ENCODE data around the gene DDX20. TPM values are rescaled to one million over a fixed set of nuclear protein-coding genes. Genes with fewer than 3 reads are reported as not detected.

DDX20 gene
- polyA plus RNA-seq, 3 donors from 2014 or later: 4.1 to 12.3 (median 7.2) TPM

- no peak overlapping the region for H3K4me3 Mint-ChIP-seq
These were observed 9.8 kb upstream of the DDX20 start for GRCh38 chr1:111745675-111746613.

GRCh38 chr1:111746614-111746999 is 9.1 kb upstream of the DDX20 start:
- DNase-seq: no peak
- H3K27me3 Mint-ChIP-seq (ENCODE audit: low read depth in 3 of 3): peaks cover 3 to 9% (median 5%) of the 10 kb centered on the region in 3 donors
- no peaks in the 10 kb centered on the region for H3K9me3 Mint-ChIP-seq
- no peak overlapping the region for H3K27ac Mint-ChIP-seq
- no peak overlapping the region for H3K4me3 Mint-ChIP-seq
- no peaks in the 10 kb centered on the region for H3K36me3 Mint-ChIP-seq
- H3K4me1 Mint-ChIP-seq: peaks cover 0 to 2% of the 10 kb centered on the region in 2 donors

More at GRCh38 chr1:111745675-111746613, 9.8 kb upstream of the DDX20 start:
- Mint-ChIP-seq H3K36me3 (no peaks in the 10 kb centered on the region), H3K27ac (no peak overlapping the region), H3K27me3 (ENCODE audit: low read depth in 3 of 3) (peaks cover 4 to 14% (median 8%) of the 10 kb centered on the region in 3 donors), H3K9me3 (no peaks in the 10 kb centered on the region), H3K4me1 (peaks cover 0 to 3% of the 10 kb centered on the region in 2 donors)
- no peak for DNase-seq

- no peak overlapping the region for H3K4me3 Mint-ChIP-seq
- H3K9me3 Mint-ChIP-seq: no peaks in the 10 kb centered on the region
- DNase-seq: peak; percentile 45 to 56 (median 54)
These were observed 8.4 kb upstream of the DDX20 start for GRCh38 chr1:111747282-111747734.

GRCh38 chr1:111747947-111748346 is 7.8 kb upstream of the DDX20 start:
- peak overlapping the region in 1 of 6 donors; percentile 9 for H3K27ac Mint-ChIP-seq

More at GRCh38 chr1:111747282-111747734, 8.4 kb upstream of the DDX20 start:
- Mint-ChIP-seq H3K4me1 (peaks cover 0 to 2% of the 10 kb centered on the region in 2 donors), H3K27ac (peak overlapping the region in 1 of 6 donors; percentile 10), H3K27me3 (ENCODE audit: low read depth in 3 of 3) (peaks cover 2 to 5% (median 3%) of the 10 kb centered on the region in 3 donors), H3K36me3 (no peaks in the 10 kb centered on the region)

GRCh38 chr1:111749628-111750027 is 6.1 kb upstream of the DDX20 start:
- Mint-ChIP-seq H3K9me3 (no peaks in the 10 kb centered on the region), H3K4me3 (no peak overlapping the region), H3K27ac (no peak overlapping the region), H3K36me3 (no peaks in the 10 kb centered on the region), H3K27me3 (ENCODE audit: low read depth in 3 of 3) (peaks cover 2 to 3% (median 2%) of the 10 kb centered on the region in 3 donors), H3K4me1 (peaks cover 3 to 4% of the 10 kb centered on the region in 2 donors)
- DNase-seq: no peak

More at GRCh38 chr1:111747947-111748346, 7.8 kb upstream of the DDX20 start:
- Mint-ChIP-seq H3K4me3 (no peak overlapping the region), H3K36me3 (no peaks in the 10 kb centered on the region), H3K27me3 (ENCODE audit: low read depth in 3 of 3) (peaks cover 2 to 3% (median 3%) of the 10 kb centered on the region in 3 donors), H3K4me1 (peaks cover 0 to 2% of the 10 kb centered on the region in 2 donors), H3K9me3 (no peaks in the 10 kb centered on the region)
- DNase-seq: no peak

- H3K4me3 Mint-ChIP-seq: no peak overlapping the region
- peaks cover 13 to 14% of the 10 kb centered on the region in 2 donors for H3K4me1 Mint-ChIP-seq
- peaks cover 4 to 9% (median 9%) of the 10 kb centered on the region in 3 donors for H3K27me3 Mint-ChIP-seq (ENCODE audit: low read depth in 3 of 3)
- no peaks in the 10 kb centered on the region for H3K36me3 Mint-ChIP-seq
- no peaks in the 10 kb centered on the region for H3K9me3 Mint-ChIP-seq
- H3K27ac Mint-ChIP-seq: peak overlapping the region in 1 of 6 donors; percentile 54
- DNase-seq: no peak
These were observed 4.8 kb upstream of the DDX20 start for GRCh38 chr1:111750856-111751255.

- H3K9me3 Mint-ChIP-seq: no peaks in the 10 kb centered on the region
- H3K4me3 Mint-ChIP-seq: no peak overlapping the region
- peaks cover 4 to 9% (median 9%) of the 10 kb centered on the region in 3 donors for H3K27me3 Mint-ChIP-seq (ENCODE audit: low read depth in 3 of 3)
- H3K36me3 Mint-ChIP-seq: no peaks in the 10 kb centered on the region
- H3K4me1 Mint-ChIP-seq: peaks cover 22 to 23% of the 10 kb centered on the region in 2 donors
- peak overlapping the region in 5 of 6 donors; percentile 14 to 70 (median 54) for H3K27ac Mint-ChIP-seq
- no peak for DNase-seq
These were observed 3.7 kb upstream of the DDX20 start for GRCh38 chr1:111751906-111752575.

GRCh38 chr1:111754984-111755330 is 744 bp upstream of the DDX20 start:
- H3K36me3 Mint-ChIP-seq: peaks cover 3 to 12% (median 6%) of the 10 kb centered on the region in 3 donors
- no peak for DNase-seq
- peak overlapping the region; percentile 96 to 99 (median 98) for H3K27ac Mint-ChIP-seq
- peak overlapping the region; percentile 85 to 100 (median 99) for H3K4me3 Mint-ChIP-seq
- no peaks in the 10 kb centered on the region for H3K9me3 Mint-ChIP-seq
- peaks cover 29 to 41% of the 10 kb centered on the region in 2 donors for H3K4me1 Mint-ChIP-seq
- H3K27me3 Mint-ChIP-seq (ENCODE audit: low read depth in 3 of 3): peaks cover 2 to 9% (median 9%) of the 10 kb centered on the region in 3 donors

GRCh38 chr1:111756124-111756513 is 418 bp downstream of the DDX20 start:
- DNase-seq: no peak
- H3K36me3 Mint-ChIP-seq: peaks cover 3 to 14% (median 14%) of the 10 kb centered on the region in 3 donors
- H3K27ac Mint-ChIP-seq: peak overlapping the region; percentile 84 to 100 (median 96)
- H3K4me1 Mint-ChIP-seq: peaks cover 29 to 44% of the 10 kb centered on the region in 2 donors
- peaks cover 2 to 11% (median 9%) of the 10 kb centered on the region in 3 donors for H3K27me3 Mint-ChIP-seq (ENCODE audit: low read depth in 3 of 3)
- H3K9me3 Mint-ChIP-seq: no peaks in the 10 kb centered on the region
- H3K4me3 Mint-ChIP-seq: peak overlapping the region; percentile 85 to 100 (median 99)

GRCh38 chr1:111758373-111758772 is 2.7 kb downstream of the DDX20 start:
- Mint-ChIP-seq H3K27me3 (ENCODE audit: low read depth in 3 of 3) (peaks cover 2 to 9% (median 9%) of the 10 kb centered on the region in 3 donors), H3K4me3 (peak overlapping the region in 3 of 5 donors; percentile 23 to 56 (median 33)), H3K9me3 (no peaks in the 10 kb centered on the region), H3K27ac (peak overlapping the region in 4 of 6 donors; percentile 5 to 68 (median 28)), H3K4me1 (peaks cover 29 to 44% of the 10 kb centered on the region in 2 donors), H3K36me3 (peaks cover 12 to 26% (median 23%) of the 10 kb centered on the region in 3 donors)
- no peak for DNase-seq

- Mint-ChIP-seq H3K36me3 (peaks cover 21 to 53% (median 34%) of the 10 kb centered on the region in 3 donors), H3K9me3 (no peaks in the 10 kb centered on the region), H3K27ac (no peak overlapping the region), H3K4me1 (peaks cover 12 to 25% of the 10 kb centered on the region in 2 donors), H3K4me3 (no peak overlapping the region), H3K27me3 (ENCODE audit: low read depth in 3 of 3) (peaks cover 0 to 2% (median 0%) of the 10 kb centered on the region in 3 donors)
- no peak for DNase-seq
These were observed 6.0 kb downstream of the DDX20 start for GRCh38 chr1:111761717-111762116.

GRCh38 chr1:111762332-111762731 is 6.6 kb downstream of the DDX20 start:
- peaks cover 21 to 55% (median 39%) of the 10 kb centered on the region in 3 donors for H3K36me3 Mint-ChIP-seq
- peaks cover 0 to 2% (median 0%) of the 10 kb centered on the region in 3 donors for H3K27me3 Mint-ChIP-seq (ENCODE audit: low read depth in 3 of 3)
- no peak overlapping the region for H3K27ac Mint-ChIP-seq
- H3K9me3 Mint-ChIP-seq: no peaks in the 10 kb centered on the region
- peaks cover 6 to 18% of the 10 kb centered on the region in 2 donors for H3K4me1 Mint-ChIP-seq
- DNase-seq: no peak
- no peak overlapping the region for H3K4me3 Mint-ChIP-seq

GRCh38 chr1:111768023-111768422 is 12.3 kb downstream of the DDX20 start:
- Mint-ChIP-seq H3K27me3 (ENCODE audit: low read depth in 3 of 3) (no peaks in the 10 kb centered on the region), H3K36me3 (peaks cover 10 to 31% (median 19%) of the 10 kb centered on the region in 3 donors), H3K27ac (no peak overlapping the region), H3K4me1 (no peaks in the 10 kb centered on the region), H3K9me3 (no peaks in the 10 kb centered on the region), H3K4me3 (no peak overlapping the region)
- no peak for DNase-seq

Data from immature natural killer cell (primary cell).